ENCODE measurements around the gene HOXC11. TPM values are rescaled to one million over a fixed set of nuclear protein-coding genes. Genes with fewer than 3 reads are reported as not detected.

HOXC11 gene
- total RNA-seq, 2 donors from 2014 or later, result not detected

GRCh38 chr12:53974084-53975063, 1.4 kb downstream of the HOXC11 start, which contains the start of gene HOTAIR:
HOTAIR (minus strand) TSS chr12:53974954.
- Histone ChIP-seq H3K4me1 (replicated peaks) (no peaks in the 10 kb centered on the region), H3K9me3 (no peaks in the 10 kb centered on the region), H3K4me3 (no peak within 1 kb of the TSS), H3K27ac (no peak within 1 kb of the TSS), H3K36me3 (no peaks in the 10 kb centered on the region), H3K27me3 (replicated peaks; ENCODE audit: insufficient read depth) (peaks cover 66% of the 10 kb centered on the region)
- intact Hi-C loops (cut with DNase I), result no loop called here
- 1% methylated on average over 46 of the region's 63 CpGs for WGBS
- TF ChIP-seq POLR2A (IDR thresholded peaks at IDR 0.05) (no peak), CTCF (IDR thresholded peaks at IDR 0.05) (no peak), POLR2AphosphoS5 (IDR thresholded peaks at IDR 0.05) (no peak)
- DNase-seq (ENCODE audit: low spot score), result no peak

GRCh38 chr12:53975064-53975471, 2.1 kb downstream of the HOXC11 start:
- Histone ChIP-seq H3K4me3 (no peak overlapping the region), H3K4me1 (replicated peaks) (no peaks in the 10 kb centered on the region), H3K27ac (no peak overlapping the region), H3K9me3 (no peaks in the 10 kb centered on the region), H3K27me3 (replicated peaks; ENCODE audit: insufficient read depth) (peaks cover 66% of the 10 kb centered on the region), H3K36me3 (no peaks in the 10 kb centered on the region)
- WGBS, result 2% methylated on average over 23 of the region's 25 CpGs
- no peak for TF ChIP-seq POLR2AphosphoS5 (IDR thresholded peaks at IDR 0.05)
- intact Hi-C loops (cut with DNase I), result no loop called here
- DNase-seq (ENCODE audit: low spot score), result no peak

GRCh38 chr12:53975479-53976152, 2.7 kb downstream of the HOXC11 start:
- WGBS, result 17% methylated on average over 31 of the region's 31 CpGs
- no peak overlapping the region for H3K27ac ChIP-seq
- intact Hi-C loops (cut with DNase I), result no loop called here
- H3K36me3 ChIP-seq, result no peaks in the 10 kb centered on the region
- no peaks in the 10 kb centered on the region for H3K9me3 ChIP-seq
- H3K27me3 ChIP-seq (replicated peaks; ENCODE audit: insufficient read depth), result peaks cover 64% of the 10 kb centered on the region
- H3K4me3 ChIP-seq, result no peak overlapping the region
- TF ChIP-seq CTCF (IDR thresholded peaks at IDR 0.05) (no peak), POLR2A (IDR thresholded peaks at IDR 0.05) (no peak), POLR2AphosphoS5 (IDR thresholded peaks at IDR 0.05) (no peak)
- DNase-seq (ENCODE audit: low spot score), result no peak
- no peaks in the 10 kb centered on the region for H3K4me1 ChIP-seq (replicated peaks)

GRCh38 chr12:53976172-53976822, 3.4 kb downstream of the HOXC11 start:
- no peak for TF ChIP-seq POLR2A (IDR thresholded peaks at IDR 0.05)
- TF ChIP-seq POLR2AphosphoS5 (IDR thresholded peaks at IDR 0.05), result no peak
- TF ChIP-seq CTCF (IDR thresholded peaks at IDR 0.05), result no peak
- Histone ChIP-seq H3K9me3 (no peaks in the 10 kb centered on the region), H3K4me1 (replicated peaks) (no peaks in the 10 kb centered on the region), H3K4me3 (no peak overlapping the region), H3K27me3 (replicated peaks; ENCODE audit: insufficient read depth) (peaks cover 63% of the 10 kb centered on the region), H3K36me3 (no peaks in the 10 kb centered on the region), H3K27ac (no peak overlapping the region)
- 22% methylated on average over 21 of the region's 21 CpGs for WGBS
- intact Hi-C loops (cut with DNase I), result no loop called here
- no peak for DNase-seq (ENCODE audit: low spot score)

Data from prostate gland (tissue), 2 donors.